Measurements from ENCODE around the gene CDK6.

DNA sequence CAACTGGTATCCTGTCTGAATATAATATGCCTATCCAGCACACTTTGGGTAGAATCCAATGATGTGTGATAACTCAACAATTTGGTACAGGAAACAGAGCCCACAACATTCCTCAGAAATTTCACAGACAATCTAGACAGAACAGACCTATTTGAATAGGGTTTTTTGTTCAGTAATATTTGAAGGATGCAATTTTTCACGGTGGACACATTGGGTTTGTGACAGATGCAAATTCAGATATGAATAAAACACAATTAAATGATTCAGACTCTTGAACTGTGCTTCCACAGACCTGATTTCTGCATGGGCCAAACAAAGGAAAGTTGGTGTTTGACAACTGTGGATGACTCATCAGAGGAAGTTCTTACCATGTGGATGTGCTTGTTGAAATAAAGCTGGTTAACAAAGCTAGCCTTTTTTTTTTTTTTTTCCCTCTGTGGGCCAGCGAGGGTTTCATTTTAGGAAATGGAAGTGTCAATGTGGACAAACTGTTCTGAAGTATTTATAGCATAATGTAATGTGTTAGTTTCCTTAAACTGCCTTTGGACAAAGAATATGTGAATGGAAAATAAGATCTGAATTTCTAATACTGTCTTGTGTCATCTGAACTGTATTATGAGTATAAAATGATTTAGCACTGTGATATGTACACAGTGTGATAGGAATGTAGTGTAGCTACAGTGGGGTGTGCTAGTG lies 203.0 kb downstream of the CDK6 start:
- TF ChIP-seq POLR2A (IDR thresholded peaks at IDR 0.05) = no peak
- TF ChIP-seq, protein P1, sequence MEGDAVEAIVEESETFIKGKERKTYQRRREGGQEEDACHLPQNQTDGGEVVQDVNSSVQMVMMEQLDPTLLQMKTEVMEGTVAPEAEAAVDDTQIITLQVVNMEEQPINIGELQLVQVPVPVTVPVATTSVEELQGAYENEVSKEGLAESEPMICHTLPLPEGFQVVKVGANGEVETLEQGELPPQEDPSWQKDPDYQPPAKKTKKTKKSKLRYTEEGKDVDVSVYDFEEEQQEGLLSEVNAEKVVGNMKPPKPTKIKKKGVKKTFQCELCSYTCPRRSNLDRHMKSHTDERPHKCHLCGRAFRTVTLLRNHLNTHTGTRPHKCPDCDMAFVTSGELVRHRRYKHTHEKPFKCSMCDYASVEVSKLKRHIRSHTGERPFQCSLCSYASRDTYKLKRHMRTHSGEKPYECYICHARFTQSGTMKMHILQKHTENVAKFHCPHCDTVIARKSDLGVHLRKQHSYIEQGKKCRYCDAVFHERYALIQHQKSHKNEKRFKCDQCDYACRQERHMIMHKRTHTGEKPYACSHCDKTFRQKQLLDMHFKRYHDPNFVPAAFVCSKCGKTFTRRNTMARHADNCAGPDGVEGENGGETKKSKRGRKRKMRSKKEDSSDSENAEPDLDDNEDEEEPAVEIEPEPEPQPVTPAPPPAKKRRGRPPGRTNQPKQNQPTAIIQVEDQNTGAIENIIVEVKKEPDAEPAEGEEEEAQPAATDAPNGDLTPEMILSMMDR (IDR thresholded peaks at IDR 0.05) = no peak

Measured in lower leg skin (tissue), 3 donors.